Lung (tissue), 12 donors: ENCODE measurements around the gene SH2D1B. TPM values are rescaled to one million over a fixed set of nuclear protein-coding genes. Genes with fewer than 3 reads are reported as not detected.

ENCODE experiments used
- ATAC-seq: fragments of 200-7000 bp; cut with Tn5 transposase; one replicate; pipeline ENCODE4 v1.9.1; 2020; ENCODE audit warnings: moderate number of reproducible peaks; ENCODE audit not compliant: insufficient read depth, low FRiP score
- DNase-seq, 3 donors: peaks; one replicate each; pipeline ENCODE4 v3.0.0-alpha.2; 2013 to 2017
- H3K27ac ChIP-seq, 2 donors: one replicate each; pipeline ENCODE4 v1.5.1; 2013; ENCODE audit warnings: mild to moderate bottlenecking in 2 of 2, moderate library complexity in 2 of 2, control low read depth in 1 of 2, inconsistent platforms in 1 of 2, low read depth in 1 of 2, low read length in 1 of 2
- H3K27me3 ChIP-seq, 3 donors: one replicate each; pipeline ENCODE4 v1.5.1; 2013; ENCODE audit warnings: low read length in 2 of 3; ENCODE audit not compliant: control insufficient read depth in 3 of 3, insufficient read depth in 3 of 3
- H3K36me3 ChIP-seq, 4 donors: one replicate each; pipeline ENCODE4 v1.5.1; 2013; ENCODE audit warnings: low read length in 4 of 4, mild to moderate bottlenecking in 1 of 4, moderate library complexity in 1 of 4; ENCODE audit not compliant: control insufficient read depth in 4 of 4, insufficient read depth in 4 of 4
- H3K4me1 ChIP-seq, 5 donors: one replicate each; pipeline ENCODE4 v1.5.1; 2013; ENCODE audit warnings: low read length in 5 of 5, mild to moderate bottlenecking in 2 of 5, moderate library complexity in 1 of 5; ENCODE audit not compliant: control insufficient read depth in 5 of 5, insufficient read depth in 5 of 5
- H3K4me3 ChIP-seq: one replicate; pipeline ENCODE4 v1.5.1; 2013; ENCODE audit warnings: mild to moderate bottlenecking, control low read depth, moderate library complexity
- H3K9ac ChIP-seq, 2 donors: one replicate each; pipeline ENCODE4 v1.5.1; 2013; ENCODE audit warnings: low read length in 2 of 2, control low read depth in 1 of 2; ENCODE audit not compliant: insufficient read depth in 1 of 2
- H3K9me3 ChIP-seq, 4 donors: one replicate each; pipeline ENCODE4 v1.5.1; 2013; ENCODE audit warnings: low read length in 3 of 4, mild to moderate bottlenecking in 1 of 4, moderate library complexity in 1 of 4; ENCODE audit not compliant: control insufficient read depth in 4 of 4, insufficient read depth in 3 of 4
- CTCF ChIP-seq: IDR thresholded peaks from 2 replicates; pipeline ENCODE4 v1.5.1; 2012; ENCODE audit warnings: mild to moderate bottlenecking; ENCODE audit errors: control extremely low read depth, extremely low read depth
- WGBS, 2 donors: extraction: QIAGEN DNeasy Blood & Tissue Kit; methylation state at CpG; one replicate each; pipeline ENCODE4 v1.1.7; 2013; 5-methylcytosine and 5-hydroxymethylcytosine counted together
- polyA plus RNA-seq, 2 donors: library from polyadenylated mRNA; stranded (reverse); fragments of 200-250 nt; gene quantifications; one replicate each; pipeline ENCODE4 v1.2.1, GENCODE V29; 2013
- total RNA-seq, 2 donors: library from RNA; depleted of rRNA in 1 of 2; stranded (reverse); fragments of >200 nt in 1 of 2; gene quantifications; one replicate each; pipeline ENCODE4 v1.2.1, GENCODE V29; 2014 to 2021
- donor health status: control.
- donor health status: control.
- donor health status: Bipolar disorder and iron deficiency.
- donor health status: healthy.
- donor health status: DM: yes; HTN: yes; CAD: no.

The SH2D1B gene
- total and polyA plus RNA-seq, 4 donors: 0.26 to 1.6 (median 1.0) TPM

- H3K9me3 ChIP-seq: no peaks in the 10 kb centered on the region
- DNase-seq (no peak), ATAC-seq (no peak)
- peaks cover 0 to 2% (median 0%) of the 10 kb centered on the region in 5 donors for H3K4me1 ChIP-seq
- H3K27me3 ChIP-seq: no peaks in the 10 kb centered on the region
- H3K4me3 ChIP-seq: no peak overlapping the region
- H3K27ac ChIP-seq: no peak overlapping the region
- 49 to 65% methylated on average over 13 of the region's 13 CpGs for WGBS, 2 donors
- H3K9ac ChIP-seq: no peak overlapping the region
- no peaks in the 10 kb centered on the region for H3K36me3 ChIP-seq
- no peak for TF ChIP-seq CTCF
Observed at GRCh38 chr1:162372159-162373071, 39.5 kb downstream of the SH2D1B start.

GRCh38 chr1:162371611-162372010 is 40.3 kb downstream of the SH2D1B start:
- no peaks in the 10 kb centered on the region for H3K27me3 ChIP-seq
- ATAC-seq (no peak), DNase-seq (no peak)
- no peak overlapping the region for H3K9ac ChIP-seq
- no peak for TF ChIP-seq CTCF
- WGBS, 2 donors: 94 to 95% methylated on average over 6 of the region's 6 CpGs
- no peak overlapping the region for H3K4me3 ChIP-seq
- peaks cover 0 to 2% (median 0%) of the 10 kb centered on the region in 4 donors for H3K36me3 ChIP-seq
- H3K9me3 ChIP-seq: no peaks in the 10 kb centered on the region
- no peak overlapping the region for H3K27ac ChIP-seq
- H3K4me1 ChIP-seq: peaks cover 0 to 2% (median 0%) of the 10 kb centered on the region in 5 donors

GRCh38 chr1:162370721-162371120 is 41.2 kb downstream of the SH2D1B start:
- H3K27ac ChIP-seq: no peak overlapping the region
- DNase-seq: no peak
- WGBS, 2 donors: 96% methylated on average over 3 of the region's 3 CpGs
- H3K27me3 ChIP-seq: no peaks in the 10 kb centered on the region
- H3K9me3 ChIP-seq: no peaks in the 10 kb centered on the region
- TF ChIP-seq CTCF: no peak
- H3K9ac ChIP-seq: no peak overlapping the region
- H3K4me1 ChIP-seq: peaks cover 0 to 2% (median 0%) of the 10 kb centered on the region in 5 donors
- H3K4me3 ChIP-seq: no peak overlapping the region
- peaks cover 0 to 2% (median 0%) of the 10 kb centered on the region in 4 donors for H3K36me3 ChIP-seq
- no peak for ATAC-seq
